Activated CD4-positive, CD25-positive, alpha-beta regulatory T cell (primary cell): ENCODE measurements around the gene TRPM3.
"Not testable (repeated sequence)": the region's sequence is repeated elsewhere in the genome, so short reads cannot be mapped to it uniquely, and the experiment has no call there.

Source experiments
- DNase-seq, 4 experiments: peaks; one replicate each; lab custom pipeline; 2025; lab: John Stamatoyannopoulos, UW

TRPM3 gene

GRCh38 chr9:70654144-70654543, 467.3 kb downstream of the TRPM3 start:
- DNase-seq = no peak

DNA sequence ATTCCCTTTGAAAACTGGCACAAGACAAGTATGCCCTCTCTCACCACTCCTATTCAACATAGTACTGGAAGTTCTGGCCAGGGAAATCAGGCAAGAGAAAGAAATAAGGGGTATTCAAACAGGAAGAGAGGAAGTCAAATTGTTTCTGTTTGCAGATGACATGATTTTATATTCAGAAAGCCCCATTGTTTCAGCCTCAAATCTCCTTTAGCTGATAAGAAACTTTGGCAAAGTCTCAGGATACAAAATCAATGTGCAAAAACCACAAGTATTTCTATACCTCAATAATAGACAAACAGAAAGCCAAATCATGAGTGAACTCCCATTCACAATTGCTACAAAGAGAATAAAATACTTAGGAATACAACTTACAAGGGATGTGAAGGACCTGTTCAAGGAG, 476.8 kb downstream of the TRPM3 start:
- DNase-seq = not testable (repeated sequence)

DNA sequence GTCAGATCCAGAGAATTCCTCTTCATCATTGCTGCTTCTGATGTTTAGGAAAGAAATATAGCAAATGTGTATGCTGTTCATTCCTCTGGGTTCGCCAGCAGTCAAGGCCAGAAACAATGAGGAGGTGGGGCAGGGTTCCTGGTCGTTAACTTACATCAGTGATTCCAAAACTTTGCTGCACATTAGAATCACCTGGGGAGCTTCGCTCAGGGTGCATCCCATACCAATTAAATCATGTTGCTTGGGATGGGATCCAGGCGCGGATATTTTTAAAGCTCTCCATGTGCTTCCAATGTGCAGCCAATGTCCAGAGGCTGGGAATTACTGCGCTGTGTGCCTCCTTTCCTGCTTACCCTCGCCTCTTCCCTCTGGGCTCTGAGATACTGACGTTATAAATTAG, 479.1 kb downstream of the TRPM3 start:
- no peak for DNase-seq

DNA sequence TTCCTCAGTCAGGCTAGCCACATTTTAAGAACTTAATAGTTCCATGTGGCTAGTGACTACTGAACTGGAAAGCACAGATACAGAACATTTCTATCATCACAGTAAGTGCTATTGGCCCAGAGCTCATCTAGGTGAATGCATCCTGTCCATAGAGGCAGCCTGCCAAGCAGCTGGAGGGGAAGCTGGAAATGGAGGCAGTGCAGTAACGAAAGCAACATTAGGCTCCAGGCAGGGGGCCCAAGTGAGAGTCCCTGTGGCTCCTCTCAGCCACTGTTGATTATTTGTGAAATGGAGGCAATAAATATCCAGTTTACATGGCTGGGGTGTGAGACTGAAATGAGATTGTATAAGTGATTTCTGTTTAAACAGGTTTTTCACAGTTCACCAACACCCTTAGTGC, 479.8 kb downstream of the TRPM3 start:
- no peak for DNase-seq

- DNase-seq = no peak
These were observed 480.4 kb downstream of the TRPM3 start for GRCh38 chr9:70641031-70641430.

DNA sequence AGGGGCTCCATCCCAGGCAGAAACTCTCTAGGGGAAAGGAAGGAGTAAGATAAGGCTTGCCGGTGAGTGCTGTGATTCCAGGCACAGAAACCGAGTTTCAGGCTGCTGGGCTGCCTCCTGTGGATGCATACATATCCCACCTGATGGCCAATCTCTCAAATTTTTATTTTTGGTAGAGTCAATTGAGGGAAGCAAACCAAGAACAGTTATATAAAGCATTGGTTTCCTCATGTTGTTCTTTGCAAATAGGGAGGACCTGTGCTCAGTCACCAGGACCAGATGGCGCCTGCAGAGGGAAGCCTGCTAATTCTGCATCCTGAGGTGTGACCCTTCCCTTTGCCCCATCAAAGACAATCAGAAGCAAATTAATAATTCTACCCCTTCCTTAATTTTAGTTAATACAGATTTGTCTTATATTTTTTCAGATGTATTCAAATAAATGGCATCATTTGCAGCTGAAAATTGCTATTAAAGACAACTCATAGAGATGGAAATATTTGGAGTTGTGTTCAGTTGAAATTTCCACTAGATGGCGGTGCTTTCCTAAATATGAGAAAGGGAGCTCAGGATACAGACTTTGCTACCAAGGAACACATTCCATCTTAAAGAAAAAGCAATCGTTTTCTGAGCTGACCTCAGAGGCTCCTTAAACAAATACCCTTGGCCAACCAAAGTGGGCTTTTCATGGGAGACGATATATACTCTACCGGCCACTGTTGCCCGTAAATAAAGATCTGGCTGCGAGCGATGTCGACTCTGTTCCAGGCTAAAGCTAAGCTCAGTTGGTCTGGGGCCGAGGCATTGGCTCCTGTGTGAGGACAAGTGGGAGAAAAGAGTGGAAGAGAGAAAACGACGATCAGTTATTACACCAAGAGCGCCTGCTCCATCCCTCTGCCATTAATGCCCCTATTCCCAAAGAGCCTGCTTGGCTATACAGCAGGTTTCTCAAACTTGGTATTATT, 481.3 kb downstream of the TRPM3 start:
- DNase-seq = no peak

DNA sequence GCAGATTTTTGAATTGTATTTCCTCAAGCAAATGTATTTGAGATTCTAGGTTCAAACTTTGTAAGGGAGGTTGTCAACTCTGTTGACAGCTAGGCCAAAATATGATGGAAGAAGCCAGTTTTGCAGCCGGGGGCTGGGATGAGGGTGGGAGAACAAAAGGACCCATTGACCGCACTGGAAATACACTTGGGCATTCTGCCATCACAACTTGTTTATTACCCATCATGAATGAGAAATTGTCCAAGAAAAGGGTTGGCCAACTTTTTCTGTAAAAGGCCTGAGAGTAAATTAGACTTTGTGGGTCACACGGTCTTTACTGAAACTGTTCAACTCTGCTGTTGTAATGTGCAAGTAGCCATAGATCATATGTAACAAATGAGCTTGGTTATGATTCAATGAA, 485.6 kb downstream of the TRPM3 start:
- no peak for DNase-seq

GRCh38 chr9:70634696-70635095, 486.7 kb downstream of the TRPM3 start:
- DNase-seq = no peak

DNA sequence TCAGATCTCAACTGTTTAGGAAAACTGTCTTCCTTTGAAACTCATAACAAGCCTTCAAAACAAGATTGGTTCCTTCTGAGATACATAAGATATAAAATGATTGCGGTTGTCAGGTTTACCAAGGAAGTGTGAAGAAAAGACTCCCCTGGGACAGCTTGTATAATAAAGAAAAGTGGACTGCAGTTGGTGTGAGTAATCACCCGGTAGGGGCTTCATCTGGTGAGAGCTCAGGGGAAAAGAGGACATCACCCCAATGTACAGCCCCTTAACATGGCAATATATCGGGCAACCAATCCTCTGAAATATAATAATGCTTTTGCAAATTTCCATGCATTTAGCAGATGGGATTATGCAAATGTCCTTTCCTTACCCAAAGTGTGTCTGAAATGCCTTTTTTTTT, 490.4 kb downstream of the TRPM3 start:
- DNase-seq = no peak

- not testable (repeated sequence) for DNase-seq
These were observed 492.2 kb downstream of the TRPM3 start for GRCh38 chr9:70629080-70629685.

- no peak for DNase-seq
These were observed 496.3 kb downstream of the TRPM3 start for GRCh38 chr9:70625078-70625477.

DNA sequence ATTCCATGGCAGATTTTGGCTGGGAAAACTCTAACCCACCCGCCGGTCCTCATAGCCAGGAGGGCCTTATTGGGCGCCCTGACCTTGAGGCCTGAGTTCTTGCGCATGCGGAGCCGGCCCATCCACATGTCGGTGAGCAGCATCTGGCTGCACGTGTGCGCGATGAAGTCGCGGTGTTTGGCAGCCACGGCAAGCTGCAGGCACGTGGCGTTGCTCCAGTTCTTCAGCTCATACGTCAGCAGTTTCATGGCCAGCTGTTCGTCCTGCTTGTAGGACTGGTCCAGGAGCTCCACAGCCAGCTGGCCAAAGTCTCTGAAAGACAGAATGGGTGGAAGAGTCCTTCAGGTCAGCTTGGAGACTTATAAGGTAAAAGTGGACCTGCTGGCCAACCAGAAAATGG, 502.6 kb downstream of the TRPM3 start:
- no peak for DNase-seq

DNA sequence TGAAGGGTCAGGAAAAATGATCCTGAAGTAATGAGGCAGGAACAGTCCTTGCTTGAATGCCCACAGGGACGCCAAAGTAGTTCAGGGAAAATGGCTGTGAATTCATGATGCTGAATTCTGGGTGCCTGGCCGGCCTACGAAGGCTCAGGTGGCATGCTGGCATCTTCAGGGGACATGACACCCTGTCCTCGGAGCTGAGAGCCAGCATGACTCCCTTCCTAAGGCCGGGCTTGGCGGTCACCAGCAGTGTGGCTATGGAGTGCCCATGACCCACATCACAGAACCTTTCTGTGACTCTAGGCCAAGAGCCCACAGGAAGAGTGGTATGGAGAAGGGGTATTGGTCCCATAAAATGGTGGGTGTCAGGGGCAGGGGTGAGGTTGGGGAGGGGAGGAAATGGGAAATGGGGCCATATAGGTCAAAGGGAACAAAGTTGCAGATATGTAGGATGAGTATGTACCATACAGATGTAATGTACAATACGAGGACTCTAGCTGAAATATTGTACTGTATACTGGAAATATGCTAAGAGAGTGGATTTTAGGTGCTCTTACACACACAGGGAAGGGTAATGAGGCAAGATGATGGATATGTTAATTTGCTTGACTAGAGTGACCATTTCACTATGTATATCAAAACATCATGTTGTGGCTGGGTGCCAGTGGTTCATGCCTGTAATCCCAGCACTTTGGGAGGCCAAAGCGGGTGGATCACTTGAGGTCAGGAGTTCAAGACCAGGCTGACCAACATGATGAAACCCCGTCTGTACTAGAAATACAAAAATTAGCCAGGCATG, 504.2 kb downstream of the TRPM3 start:
- DNase-seq = no peak

DNA sequence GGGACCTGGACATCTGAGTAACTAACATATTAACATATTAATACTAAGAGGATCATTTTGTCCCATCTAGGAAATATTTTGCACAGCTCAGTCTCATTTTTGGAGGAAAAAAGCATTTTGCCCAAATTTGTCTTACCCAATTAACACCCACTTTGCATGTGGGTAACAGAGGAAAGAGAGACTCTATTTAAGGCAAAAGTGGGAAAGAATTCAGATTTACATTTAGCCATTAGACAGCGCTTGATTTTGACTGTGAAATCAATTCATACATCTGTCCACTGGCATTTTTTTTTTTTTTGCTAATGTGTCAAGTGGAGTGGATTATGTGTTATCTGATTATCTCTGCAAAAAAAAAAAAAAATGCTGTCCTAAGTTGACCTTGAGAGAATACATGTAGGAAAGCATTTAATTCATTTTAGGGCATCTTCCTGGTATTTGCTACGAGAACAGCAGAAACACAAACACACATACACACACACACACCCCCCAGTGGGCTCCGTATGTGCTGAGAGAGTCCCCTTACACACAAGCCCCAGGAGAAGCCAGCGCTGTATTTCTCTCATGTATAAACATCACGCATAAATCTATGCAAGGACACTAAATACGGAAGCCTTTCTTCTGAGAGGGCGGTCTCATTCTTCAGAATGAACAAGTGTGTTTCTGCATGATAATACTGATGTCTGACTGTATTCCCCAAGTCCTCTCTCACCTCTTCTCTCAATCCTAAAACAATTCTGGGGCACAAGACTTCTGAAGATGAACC, 505.0 kb downstream of the TRPM3 start:
- DNase-seq = no peak

DNA sequence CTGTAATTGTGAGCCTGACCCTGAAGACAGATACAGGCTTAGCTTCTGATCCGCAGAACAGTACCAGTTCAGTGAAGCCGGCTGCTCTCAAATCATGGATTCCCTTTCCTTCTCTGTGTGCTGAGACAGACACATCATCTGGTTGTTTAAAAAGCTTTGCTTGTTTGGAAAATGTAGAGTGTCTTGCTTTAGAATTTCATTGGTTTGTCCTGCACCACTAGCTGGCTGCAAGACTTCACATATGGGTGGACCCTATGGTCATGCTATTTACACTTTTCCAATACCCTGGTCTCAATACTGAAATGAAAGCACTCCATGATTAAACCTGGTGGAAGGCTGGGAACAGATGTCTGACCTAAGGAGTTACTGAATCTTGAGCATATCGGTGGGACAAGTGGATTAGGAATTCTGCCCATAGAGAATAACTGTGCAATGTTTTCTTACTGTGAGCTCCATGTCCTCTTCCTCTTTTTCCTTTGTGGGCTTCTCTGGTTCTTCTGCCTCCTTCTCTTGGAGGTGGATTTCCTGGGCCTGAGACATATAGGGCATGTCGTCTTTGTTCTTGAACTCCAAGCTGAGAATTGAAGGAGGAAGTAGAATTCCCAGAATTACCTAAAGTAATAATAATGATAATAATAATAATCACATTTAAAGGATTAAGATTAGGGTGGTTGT, 505.8 kb downstream of the TRPM3 start:
- no peak for DNase-seq

DNA sequence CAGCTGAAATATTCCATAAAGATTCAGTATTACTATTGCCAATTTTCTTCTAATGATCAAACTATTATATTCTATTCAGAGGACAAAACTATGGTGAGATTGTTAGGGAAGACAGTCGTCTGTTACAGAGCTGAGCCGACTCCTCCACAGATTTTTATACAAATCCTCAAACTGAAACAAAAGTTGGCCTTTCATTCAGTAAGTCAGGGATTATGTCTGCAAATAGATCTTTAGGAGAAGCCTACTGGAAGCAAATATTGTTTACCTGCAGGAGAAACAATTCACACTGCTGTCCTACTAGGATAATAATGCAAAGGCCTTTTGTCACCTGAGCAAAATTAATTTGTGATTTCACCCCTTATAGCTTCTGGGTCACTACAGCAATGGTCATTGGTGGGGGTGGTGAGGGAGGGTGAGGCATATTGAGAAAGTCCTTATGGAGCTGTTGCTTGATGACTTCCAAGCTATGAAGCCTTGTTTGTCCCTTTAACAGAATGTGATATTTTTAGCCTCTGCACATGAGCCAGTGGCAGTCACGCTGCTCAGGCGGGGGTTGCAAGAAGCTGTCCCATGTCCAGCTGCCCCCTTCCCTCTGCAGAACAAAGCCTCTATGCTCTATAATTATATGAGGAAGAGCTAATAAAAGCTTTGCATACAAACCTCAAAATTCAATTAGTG, 506.5 kb downstream of the TRPM3 start:
- DNase-seq = no peak

DNA sequence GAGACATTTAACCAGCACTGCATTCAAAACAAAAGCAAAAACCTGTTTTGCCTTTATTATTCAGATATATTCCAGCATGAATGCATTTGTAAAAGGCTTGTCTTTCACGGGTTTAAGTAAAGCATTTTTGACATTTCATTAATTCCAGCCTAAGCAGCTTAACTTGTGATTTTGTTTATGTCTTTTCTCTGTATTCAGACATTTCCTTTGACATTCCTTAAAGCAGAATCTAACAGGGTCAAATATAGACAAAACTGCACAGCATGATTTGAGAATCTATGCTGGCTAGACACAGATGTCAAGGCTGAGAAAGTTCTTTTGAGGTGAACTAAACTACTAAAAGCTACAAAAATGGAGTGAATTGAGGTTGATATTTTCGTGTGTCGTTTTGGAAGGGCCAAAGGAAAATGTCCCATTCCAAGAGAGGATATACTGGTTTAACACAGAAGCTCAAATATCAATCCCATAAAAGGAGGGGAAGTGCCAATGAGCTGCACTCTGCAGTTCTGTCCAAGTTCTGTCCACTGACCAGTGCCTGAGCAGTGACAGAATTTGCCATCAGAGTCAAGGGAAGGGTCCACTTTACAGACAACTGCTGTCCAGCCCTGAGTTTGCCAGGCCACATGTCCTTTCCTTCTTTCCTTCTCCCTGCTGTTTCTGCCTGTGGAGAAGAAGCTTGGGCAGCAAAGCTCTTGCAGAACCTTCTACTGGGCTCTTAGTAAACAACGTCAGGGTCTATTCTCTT, 508.2 kb downstream of the TRPM3 start:
- DNase-seq = no peak

DNA sequence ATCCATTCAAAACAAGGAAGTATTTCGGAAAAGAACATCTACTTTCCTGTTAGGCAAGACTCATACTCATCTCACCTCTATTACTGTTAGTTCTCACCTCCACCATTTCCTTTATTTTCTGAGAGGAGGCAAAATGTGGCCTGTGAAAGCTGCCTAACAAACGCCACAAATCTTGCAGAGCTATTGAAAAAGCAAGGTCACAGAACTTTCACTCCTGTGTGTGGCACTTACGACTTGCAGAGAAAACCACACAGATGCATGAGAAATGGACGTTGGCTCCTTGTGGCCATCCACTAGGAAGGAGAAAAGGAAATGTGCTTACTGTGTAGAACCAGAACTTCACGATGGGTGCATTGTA, 511.2 kb downstream of the TRPM3 start:
- DNase-seq = no peak

GRCh38 chr9:70609542-70610286, 511.7 kb downstream of the TRPM3 start:
- no peak for DNase-seq
